Prostate gland (tissue), 2 donors: ENCODE results near the gene NUP205. TPM values are rescaled to one million over a fixed set of nuclear protein-coding genes. Genes with fewer than 3 reads are reported as not detected.

ENCODE experiments used
- DNase-seq: peaks from one replicate; pipeline ENCODE4 v3.0.0-alpha.2; 2019; ENCODE audit warnings: low spot score
- H3K27ac ChIP-seq, 2 donors: fragments of 200-600 bp; sonication (generic); 2 replicates each; pipeline ENCODE4 v1.5.1; 2017 to 2019
- H3K27me3 ChIP-seq: fragments of 200-600 bp; sonication (generic); replicated peaks from 2 replicates; pipeline ENCODE4 v1.5.1; 2019; ENCODE audit not compliant: insufficient read depth
- H3K36me3 ChIP-seq, 2 donors: fragments of 200-600 bp; sonication (generic); 1 replicate in 1 of 2; 2 replicates in 1 of 2; pipeline versions ENCODE4 v1.5.1 to v1.8.1; 2017 to 2019
- H3K4me1 ChIP-seq: fragments of 200-600 bp; sonication (generic); replicated peaks from 2 replicates; pipeline ENCODE4 v1.5.1; 2019
- H3K4me3 ChIP-seq, 2 donors: fragments of 200-600 bp; sonication (generic); 2 replicates each; pipeline ENCODE4 v1.5.1; 2017 to 2019
- H3K9me3 ChIP-seq: fragments of 200-600 bp; sonication (generic); 2 replicates; pipeline ENCODE4 v1.5.1; 2017
- CTCF ChIP-seq, 4 experiments: fragments of 200-600 bp in 2 of 4; fragments of 450-650 bp in 2 of 4; sonication (generic) in 2 of 4; IDR thresholded peaks; 1 replicate in 3 of 4; 2 replicates in 1 of 4; pipeline ENCODE4 v1.5.1; 2016 to 2019; ENCODE audit warnings: antibody characterized with exemption in 4 of 4, mild to moderate bottlenecking in 2 of 4, moderate library complexity in 2 of 4
- POLR2A ChIP-seq: fragments of 450-650 bp; IDR thresholded peaks from one replicate; pipeline ENCODE4 v1.6.1; 2016; ENCODE audit warnings: antibody characterized with exemption, mild to moderate bottlenecking
- POLR2AphosphoS5 ChIP-seq: sonication (generic); formaldehyde crosslinking; IDR thresholded peaks from one replicate; pipeline ENCODE4 v1.6.1; 2017; ENCODE audit warnings: antibody characterized with exemption
- WGBS: methylation state at CpG from one replicate; pipeline ENCODE4 v1.1.5; 2018; 5-methylcytosine and 5-hydroxymethylcytosine counted together
- intact Hi-C: fragments of 100-400 bp; cut with DNase I; formaldehyde crosslinking; loops from one replicate; pipeline ENCODE4 v1.14.2; 2022
- total RNA-seq, 2 donors: library from RNA; depleted of rRNA; stranded (reverse); fragments of >200 nt; gene quantifications; one replicate each; pipeline ENCODE4 v1.1.0, GENCODE V29; 2016

Gene NUP205
- total RNA-seq, 2 donors from 2014 or later, result 33.1 to 62.4 TPM

- 80% methylated on average over 15 of the region's 15 CpGs for WGBS
- H3K4me3 ChIP-seq, result no peak overlapping the region
- H3K27me3 ChIP-seq, result no peaks in the 10 kb centered on the region
- no peak overlapping the region for H3K27ac ChIP-seq
- no peaks in the 10 kb centered on the region for H3K9me3 ChIP-seq
- DNase-seq, result no peak
- intact Hi-C loops, result no loop called here
- H3K4me1 ChIP-seq, result no peaks in the 10 kb centered on the region
- H3K36me3 ChIP-seq, result no peaks in the 10 kb centered on the region
- TF ChIP-seq CTCF (IDR thresholded peaks at IDR 0.05) (no peak), POLR2A (no peak), POLR2AphosphoS5 (no peak)
Measured at GRCh38 chr7:135650831-135651573, 93.3 kb downstream of the NUP205 start.

GRCh38 chr7:135653340-135654080, 95.8 kb downstream of the NUP205 start:
- Histone ChIP-seq H3K27ac (no peak overlapping the region), H3K9me3 (no peaks in the 10 kb centered on the region), H3K4me3 (no peak overlapping the region), H3K4me1 (no peaks in the 10 kb centered on the region), H3K36me3 (no peaks in the 10 kb centered on the region), H3K27me3 (no peaks in the 10 kb centered on the region)
- TF ChIP-seq CTCF (IDR thresholded peaks at IDR 0.05), result no peak
- TF ChIP-seq POLR2AphosphoS5, result no peak
- TF ChIP-seq POLR2A, result no peak
- intact Hi-C loops, result no loop called here
- no peak for DNase-seq
- 90% methylated on average over 12 of the region's 12 CpGs for WGBS

GRCh38 chr7:135658564-135658963, 100.8 kb downstream of the NUP205 start:
- H3K36me3 ChIP-seq, result no peaks in the 10 kb centered on the region
- no peak for DNase-seq
- WGBS, result 92% methylated on average over 5 of the region's 5 CpGs
- no peaks in the 10 kb centered on the region for H3K4me1 ChIP-seq
- no peak for TF ChIP-seq POLR2AphosphoS5
- no peaks in the 10 kb centered on the region for H3K27me3 ChIP-seq
- intact Hi-C loops, result no loop called here
- H3K27ac ChIP-seq, result no peak overlapping the region
- H3K9me3 ChIP-seq, result no peaks in the 10 kb centered on the region
- H3K4me3 ChIP-seq, result no peak overlapping the region

GRCh38 chr7:135659159-135659846, 101.6 kb downstream of the NUP205 start:
- Histone ChIP-seq H3K9me3 (no peaks in the 10 kb centered on the region), H3K27ac (no peak overlapping the region), H3K4me3 (no peak overlapping the region), H3K4me1 (no peaks in the 10 kb centered on the region), H3K27me3 (no peaks in the 10 kb centered on the region), H3K36me3 (no peaks in the 10 kb centered on the region)
- intact Hi-C loops, result no loop called here
- DNase-seq, result no peak
- no peak for TF ChIP-seq CTCF (IDR thresholded peaks at IDR 0.05)
- no peak for TF ChIP-seq POLR2AphosphoS5
- TF ChIP-seq POLR2A, result no peak
- WGBS, result 63% methylated on average over 9 of the region's 9 CpGs
